GM20431 (cell line): ENCODE data around the gene PCNA.

Experiments used
- in situ Hi-C: fragments of 300-500 bp; cut with MseI, MboI; formaldehyde crosslinking; loops from one replicate; pipeline ENCODE4 v1.15.0; 2020; ENCODE audit warnings: low sequenced_read_pairs; ENCODE audit not compliant: unreplicated experiment

Gene PCNA

GRCh38 chr20:5119435-5120184 lies at the start of gene PCNA:
PCNA (minus strand) TSS chr20:5119958; CDS start chr20:5119798, 160 bp downstream.
- in situ Hi-C loops: loop anchor here (10.0 kb wide), 1 partner anchor 75 kb away; no protein-coding TSS in a partner anchor

GRCh38 chr20:5168651-5169396 lies 49.1 kb upstream of the PCNA start:
- in situ Hi-C loops: no loop called here

- in situ Hi-C loops: no loop called here
Measured at GRCh38 chr20:5164645-5165625, 45.2 kb upstream of the PCNA start.

GRCh38 chr20:5161536-5162164 lies 41.9 kb upstream of the PCNA start:
- in situ Hi-C loops: no loop called here

GRCh38 chr20:5160882-5161281 lies 41.1 kb upstream of the PCNA start:
- in situ Hi-C loops: no loop called here

- in situ Hi-C loops: no loop called here
Measured at GRCh38 chr20:5159928-5160327, 40.2 kb upstream of the PCNA start.

- in situ Hi-C loops: no loop called here
Measured at GRCh38 chr20:5156675-5157448, 37.1 kb upstream of the PCNA start.

GRCh38 chr20:5155404-5155803 lies 35.6 kb upstream of the PCNA start:
- in situ Hi-C loops: no loop called here

- in situ Hi-C loops: no loop called here
Measured at GRCh38 chr20:5154543-5154925, 34.8 kb upstream of the PCNA start.

- in situ Hi-C loops: no loop called here
Measured at GRCh38 chr20:5153612-5154542, 34.1 kb upstream of the PCNA start.

GRCh38 chr20:5153152-5153467 lies 33.4 kb upstream of the PCNA start:
- in situ Hi-C loops: no loop called here

- in situ Hi-C loops: no loop called here
Measured at GRCh38 chr20:5150226-5151076, 30.7 kb upstream of the PCNA start.

- in situ Hi-C loops: no loop called here
Measured at GRCh38 chr20:5149892-5150225, 30.1 kb upstream of the PCNA start.

- in situ Hi-C loops: no loop called here
Measured at GRCh38 chr20:5148581-5148980, 28.8 kb upstream of the PCNA start.

- in situ Hi-C loops: no loop called here
Measured at GRCh38 chr20:5146871-5147592, 27.3 kb upstream of the PCNA start.

GRCh38 chr20:5146099-5146668 lies 26.4 kb upstream of the PCNA start:
- in situ Hi-C loops: no loop called here
